ENCODE data around the gene INHBB.
"Not testable (repeated sequence)": the region's sequence is repeated elsewhere in the genome, so short reads cannot be mapped to it uniquely, and the experiment has no call there.

Gene INHBB

DNA sequence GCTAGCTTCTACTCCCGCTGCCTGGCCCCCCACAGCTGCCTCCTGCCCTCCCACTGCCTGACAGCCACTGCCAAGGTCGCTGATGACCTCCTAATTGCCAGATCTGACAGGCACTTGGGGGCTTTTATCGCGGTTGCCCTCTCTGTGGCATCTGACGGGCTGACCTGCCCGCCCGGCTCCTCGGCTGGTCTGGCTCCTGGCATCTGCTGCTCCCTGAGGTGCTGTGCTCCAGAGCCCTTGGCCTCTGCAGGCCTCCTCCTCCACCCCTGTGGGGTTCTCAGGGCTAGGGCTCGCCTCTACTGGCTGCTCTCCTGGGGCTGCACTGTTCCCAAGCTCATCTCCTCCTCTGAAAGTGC is 43.1 kb downstream of the INHBB start:
- Histone ChIP-seq H3K4me3 (replicated peaks; ENCODE audit: insufficient read depth, low read length) (no peak overlapping the region), H3K27ac (replicated peaks) (no peak overlapping the region), H3K27me3 (ENCODE audit: insufficient read depth, poor library complexity, severe bottlenecking) (no peaks in the 10 kb centered on the region)
- TF ChIP-seq, protein P1, sequence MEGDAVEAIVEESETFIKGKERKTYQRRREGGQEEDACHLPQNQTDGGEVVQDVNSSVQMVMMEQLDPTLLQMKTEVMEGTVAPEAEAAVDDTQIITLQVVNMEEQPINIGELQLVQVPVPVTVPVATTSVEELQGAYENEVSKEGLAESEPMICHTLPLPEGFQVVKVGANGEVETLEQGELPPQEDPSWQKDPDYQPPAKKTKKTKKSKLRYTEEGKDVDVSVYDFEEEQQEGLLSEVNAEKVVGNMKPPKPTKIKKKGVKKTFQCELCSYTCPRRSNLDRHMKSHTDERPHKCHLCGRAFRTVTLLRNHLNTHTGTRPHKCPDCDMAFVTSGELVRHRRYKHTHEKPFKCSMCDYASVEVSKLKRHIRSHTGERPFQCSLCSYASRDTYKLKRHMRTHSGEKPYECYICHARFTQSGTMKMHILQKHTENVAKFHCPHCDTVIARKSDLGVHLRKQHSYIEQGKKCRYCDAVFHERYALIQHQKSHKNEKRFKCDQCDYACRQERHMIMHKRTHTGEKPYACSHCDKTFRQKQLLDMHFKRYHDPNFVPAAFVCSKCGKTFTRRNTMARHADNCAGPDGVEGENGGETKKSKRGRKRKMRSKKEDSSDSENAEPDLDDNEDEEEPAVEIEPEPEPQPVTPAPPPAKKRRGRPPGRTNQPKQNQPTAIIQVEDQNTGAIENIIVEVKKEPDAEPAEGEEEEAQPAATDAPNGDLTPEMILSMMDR (IDR thresholded peaks at IDR 0.05; ENCODE audit: insufficient read depth, low read length), result no peak
- no peak for TF ChIP-seq GABPA (IDR thresholded peaks at IDR 0.05; ENCODE audit: low read depth)
- no peak for TF ChIP-seq REST (IDR thresholded peaks at IDR 0.05; ENCODE audit: insufficient replicate concordance, low read depth)
- no peak for TF ChIP-seq SPI1 (IDR thresholded peaks at IDR 0.05; ENCODE audit: borderline replicate concordance, low read depth)
- no peak for TF ChIP-seq POLR2AphosphoS5 (IDR thresholded peaks at IDR 0.05; ENCODE audit: low read depth)
- DNase-seq (ENCODE audit: low read depth in 1 of 2, low spot score in 1 of 2), result no peak

- no peak for TF ChIP-seq GABPA (IDR thresholded peaks at IDR 0.05; ENCODE audit: low read depth)
- TF ChIP-seq POLR2AphosphoS5 (IDR thresholded peaks at IDR 0.05; ENCODE audit: low read depth), result no peak
- no peak for TF ChIP-seq SPI1 (IDR thresholded peaks at IDR 0.05; ENCODE audit: borderline replicate concordance, low read depth)
- no peak for TF ChIP-seq REST (IDR thresholded peaks at IDR 0.05; ENCODE audit: insufficient replicate concordance, low read depth)
- Histone ChIP-seq H3K27ac (replicated peaks) (no peak overlapping the region), H3K27me3 (ENCODE audit: insufficient read depth, poor library complexity, severe bottlenecking) (no peaks in the 10 kb centered on the region), H3K4me3 (replicated peaks; ENCODE audit: insufficient read depth, low read length) (no peak overlapping the region)
- no peak for DNase-seq (ENCODE audit: low read depth in 1 of 2, low spot score in 1 of 2)
These were observed 44.6 kb downstream of the INHBB start for GRCh38 chr2:120390381-120391055.

DNA sequence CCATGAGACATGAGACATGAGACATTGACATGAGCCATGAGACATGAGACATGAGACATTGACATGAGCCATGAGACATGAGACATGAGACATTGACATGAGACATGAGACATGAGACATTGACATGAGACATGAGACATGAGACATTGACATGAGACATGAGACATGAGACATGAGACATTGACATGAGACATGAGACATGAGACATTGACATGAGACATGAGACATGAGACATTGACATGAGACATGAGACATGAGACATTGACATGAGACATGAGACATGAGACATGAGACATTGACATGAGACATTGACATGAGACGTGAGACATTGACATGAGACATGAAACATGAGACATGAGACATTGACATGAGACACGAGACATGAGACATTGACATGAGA is 45.4 kb downstream of the INHBB start:
- not testable (repeated sequence) for H3K4me3 ChIP-seq (replicated peaks; ENCODE audit: insufficient read depth, low read length); DNase-seq (ENCODE audit: low read depth in 1 of 2, low spot score in 1 of 2); H3K27ac ChIP-seq (replicated peaks); H3K27me3 ChIP-seq (ENCODE audit: insufficient read depth, poor library complexity, severe bottlenecking)

GRCh38 chr2:120391911-120392665 is 46.2 kb downstream of the INHBB start:
- Histone ChIP-seq H3K4me3 (replicated peaks; ENCODE audit: insufficient read depth, low read length) (no peak overlapping the region), H3K27ac (replicated peaks) (no peak overlapping the region), H3K27me3 (ENCODE audit: insufficient read depth, poor library complexity, severe bottlenecking) (no peaks in the 10 kb centered on the region)
- no peak for DNase-seq (ENCODE audit: low read depth in 1 of 2, low spot score in 1 of 2)
- no peak for TF ChIP-seq GABPA (IDR thresholded peaks at IDR 0.05; ENCODE audit: low read depth)
- TF ChIP-seq, protein P1 (IDR thresholded peaks at IDR 0.05; ENCODE audit: insufficient read depth, low read length), result no peak
- TF ChIP-seq REST (IDR thresholded peaks at IDR 0.05; ENCODE audit: insufficient replicate concordance, low read depth), result no peak
- no peak for TF ChIP-seq SPI1 (IDR thresholded peaks at IDR 0.05; ENCODE audit: borderline replicate concordance, low read depth)
- no peak for TF ChIP-seq POLR2AphosphoS5 (IDR thresholded peaks at IDR 0.05; ENCODE audit: low read depth)
